ENCODE data around the gene FAM241B. TPM values are rescaled to one million over a fixed set of nuclear protein-coding genes. Genes with fewer than 3 reads are reported as not detected.

The FAM241B gene
- polyA plus RNA-seq, 1 experiment, result 3.4 TPM

GRCh38 chr10:69653561-69653960 lies 23.5 kb downstream of the FAM241B start:
- CTCF ChIA-PET, result interaction anchor here (1.0 to 3.4 kb wide), 8 partner anchors 8 to 261 kb away, joined by 3 to 15 read pairs (median 6); no protein-coding TSS in a partner anchor
- no peak for TF ChIP-seq CTCF (IDR thresholded peaks at IDR 0.05; ENCODE audit: insufficient read depth, low read depth, low read length)
- H3K36me3 ChIP-seq (ENCODE audit: control insufficient read depth, insufficient read depth, low read length), result no peaks in the 10 kb centered on the region
- POLR2A ChIA-PET, result no interaction called here
- DNase-seq (ENCODE audit: low read depth), result no peak
- no peak overlapping the region for H3K4me3 ChIP-seq (ENCODE audit: low read depth, low read length)
- peaks cover 20% of the 10 kb centered on the region for H3K27me3 ChIP-seq (ENCODE audit: control insufficient read depth, insufficient read depth, low read length)

- POLR2A ChIA-PET, result no interaction called here
- Histone ChIP-seq H3K4me3 (ENCODE audit: low read depth, low read length) (no peak overlapping the region), H3K27me3 (ENCODE audit: control insufficient read depth, insufficient read depth, low read length) (peaks cover 19% of the 10 kb centered on the region), H3K36me3 (ENCODE audit: control insufficient read depth, insufficient read depth, low read length) (no peaks in the 10 kb centered on the region)
- CTCF ChIA-PET, result interaction anchor here (0.7 to 3.4 kb wide), 8 partner anchors 10 to 61 kb away, joined by 3 to 15 read pairs (median 6); no protein-coding TSS in a partner anchor
- no peak for DNase-seq (ENCODE audit: low read depth)
- TF ChIP-seq CTCF (IDR thresholded peaks at IDR 0.05; ENCODE audit: insufficient read depth, low read depth, low read length), result no peak
Observed at GRCh38 chr10:69655124-69655867, 25.2 kb downstream of the FAM241B start.

DNA sequence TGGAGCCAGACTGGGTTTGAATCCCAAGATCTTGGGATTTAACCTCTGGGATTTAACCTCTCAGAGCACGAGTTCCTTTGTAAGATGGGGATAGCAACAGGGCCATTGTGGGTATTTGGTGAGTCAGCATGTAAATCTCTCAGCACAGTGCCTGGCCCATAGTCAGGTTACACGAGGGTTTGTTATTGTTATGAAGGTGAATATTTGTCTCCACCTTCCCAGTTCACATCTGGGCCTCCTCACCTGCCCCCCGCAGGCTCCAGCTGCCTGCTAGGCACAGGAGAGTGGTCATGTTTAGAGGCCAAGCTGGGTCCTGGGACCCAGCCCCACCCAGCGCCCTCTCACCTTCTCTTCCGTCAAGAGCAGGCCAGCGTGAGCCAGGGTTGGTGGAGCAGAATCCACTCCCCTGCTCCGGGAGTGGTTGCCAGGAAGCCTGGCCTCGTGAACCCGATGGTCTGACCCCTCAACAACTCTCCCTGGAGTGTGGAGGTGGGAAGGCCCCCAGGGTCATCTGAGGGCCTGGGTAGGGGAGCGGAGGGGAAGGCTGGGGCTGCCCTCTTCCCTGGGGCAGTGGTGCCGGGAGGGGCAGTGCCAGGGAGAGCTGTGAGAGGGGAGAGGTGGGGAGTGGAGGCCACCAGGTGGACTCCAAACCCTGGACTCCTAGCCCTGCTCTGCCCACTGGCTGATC lies 26.0 kb downstream of the FAM241B start:
- Histone ChIP-seq H3K27me3 (ENCODE audit: control insufficient read depth, insufficient read depth, low read length) (peaks cover 23% of the 10 kb centered on the region), H3K4me3 (ENCODE audit: low read depth, low read length) (no peak overlapping the region), H3K36me3 (ENCODE audit: control insufficient read depth, insufficient read depth, low read length) (no peaks in the 10 kb centered on the region)
- ChIA-PET POLR2A (no interaction called here), CTCF (interaction anchor here (1.1 to 3.4 kb wide), 4 partner anchors 11 to 60 kb away, joined by 3 to 15 read pairs (median 9); no protein-coding TSS in a partner anchor)
- TF ChIP-seq CTCF (IDR thresholded peaks at IDR 0.05; ENCODE audit: insufficient read depth, low read depth, low read length), result no peak
- no peak for DNase-seq (ENCODE audit: low read depth)

DNA sequence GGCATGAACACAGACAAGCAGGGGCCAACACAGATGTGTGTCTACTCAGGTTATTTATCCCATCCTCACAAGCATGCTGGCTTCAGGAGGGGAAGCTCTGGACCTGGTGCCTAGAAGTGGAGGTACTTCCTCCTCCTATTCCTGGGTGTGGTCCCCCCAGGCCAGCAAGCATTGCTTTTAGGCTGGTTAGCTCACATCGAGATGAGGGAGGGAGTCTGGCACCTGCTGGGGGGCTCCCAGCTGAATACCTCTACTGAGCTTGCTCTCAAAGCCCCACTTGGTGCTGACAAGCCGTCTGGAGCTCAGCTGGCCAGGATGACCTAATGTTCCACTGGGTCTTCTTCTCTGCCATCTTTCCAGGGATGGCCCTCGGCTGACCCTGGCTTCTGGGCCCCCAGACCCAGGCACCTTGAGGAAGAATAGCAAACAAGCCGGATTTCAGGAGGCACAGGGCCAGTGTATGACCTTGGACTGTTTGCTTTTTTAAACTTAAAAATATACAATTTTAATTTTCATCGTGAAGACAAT lies 26.8 kb downstream of the FAM241B start:
- peaks cover 24% of the 10 kb centered on the region for H3K27me3 ChIP-seq (ENCODE audit: control insufficient read depth, insufficient read depth, low read length)
- DNase-seq (ENCODE audit: low read depth), result no peak
- POLR2A ChIA-PET, result no interaction called here
- H3K4me3 ChIP-seq (ENCODE audit: low read depth, low read length), result no peak overlapping the region
- H3K36me3 ChIP-seq (ENCODE audit: control insufficient read depth, insufficient read depth, low read length), result no peaks in the 10 kb centered on the region
- no peak for TF ChIP-seq CTCF (IDR thresholded peaks at IDR 0.05; ENCODE audit: insufficient read depth, low read depth, low read length)
- CTCF ChIA-PET, result interaction anchor here (1.1 to 2.3 kb wide), 4 partner anchors 14 to 143 kb away, joined by 3 to 9 read pairs (median 4); no protein-coding TSS in a partner anchor

DNA sequence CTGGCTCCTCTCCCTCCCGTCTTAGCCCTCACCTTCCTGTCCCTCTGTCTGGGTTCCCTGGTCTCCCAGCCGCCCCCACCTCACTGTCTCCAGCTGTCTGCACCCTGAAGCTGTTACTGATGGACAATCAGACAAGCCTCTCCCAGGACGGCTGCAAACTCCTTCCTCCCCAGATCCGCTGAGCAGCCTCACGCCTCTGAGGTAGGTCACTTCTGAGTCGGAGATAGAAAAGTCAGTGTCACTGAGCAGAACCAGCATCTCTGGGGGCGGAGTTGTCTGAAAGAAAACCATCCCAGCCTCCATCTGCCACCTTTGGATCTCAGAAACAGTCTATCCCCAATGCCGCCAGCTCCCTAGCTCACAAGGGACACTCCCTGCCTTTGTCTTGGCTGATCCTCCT lies 27.4 kb downstream of the FAM241B start:
- peaks cover 30% of the 10 kb centered on the region for H3K27me3 ChIP-seq (ENCODE audit: control insufficient read depth, insufficient read depth, low read length)
- DNase-seq (ENCODE audit: low read depth), result no peak
- CTCF ChIA-PET, result interaction anchor here (0.8 to 2.3 kb wide), 4 partner anchors 17 to 142 kb away, joined by 3 to 9 read pairs (median 4); partner anchors contain the start of gene FAM241B

More for the DNA sequence above, 27.4 kb downstream of the FAM241B start:
- POLR2A ChIA-PET, result no interaction called here
- no peak for TF ChIP-seq CTCF (IDR thresholded peaks at IDR 0.05; ENCODE audit: insufficient read depth, low read depth, low read length)
- no peak overlapping the region for H3K4me3 ChIP-seq (ENCODE audit: low read depth, low read length)
- no peaks in the 10 kb centered on the region for H3K36me3 ChIP-seq (ENCODE audit: control insufficient read depth, insufficient read depth, low read length)

All from BJ (cell line).